Measurements from ENCODE around the gene ANKS4B. TPM values are rescaled to one million over a fixed set of nuclear protein-coding genes. Genes with fewer than 3 reads are reported as not detected.

ANKS4B gene
- total and polyA plus RNA-seq, 2 experiments from 2014 or later = 0.07 TPM; not detected in 1

GRCh38 chr16:21190013-21190412 is 43.5 kb upstream of the ANKS4B start:
- no peaks in the 10 kb centered on the region for H3K4me1 ChIP-seq (ENCODE audit: insufficient read depth)
- no peak overlapping the region for H3K4me3 ChIP-seq
- no peaks in the 10 kb centered on the region for H3K36me3 ChIP-seq (ENCODE audit: insufficient read depth)
- no peak overlapping the region for H3K27ac Mint-ChIP-seq
- ATAC-seq (no peak), DNase-seq (ENCODE audit: low spot score) (no peak)
- no peaks in the 10 kb centered on the region for H3K36me3 Mint-ChIP-seq (ENCODE audit: low read depth)
- no peak for TF ChIP-seq ETS1 (IDR thresholded peaks at IDR 0.05)
- no peak for TF ChIP-seq CREB1 (CRISPR knock-in tag; IDR thresholded peaks at IDR 0.05; ENCODE audit: low read depth)
- no peak for TF ChIP-seq EZH2phosphoT487 (IDR thresholded peaks at IDR 0.05; ENCODE audit: unreplicated experiment)
- no peak for TF ChIP-seq CTCF (conservative IDR thresholded peaks at IDR 0.05; ENCODE audit: low read depth in 2 of 2)
- TF ChIP-seq POLR2AphosphoS5 (IDR thresholded peaks at IDR 0.05; ENCODE audit: low read depth) = no peak
- no peak for TF ChIP-seq STAT1 (IDR thresholded peaks at IDR 0.05; ENCODE audit: unreplicated experiment)
- no peak for TF ChIP-seq ZNF462 (CRISPR knock-in tag; IDR thresholded peaks at IDR 0.05)
- TF ChIP-seq NANOG (IDR thresholded peaks at IDR 0.05; ENCODE audit: borderline replicate concordance) = no peak
- no peak for TF ChIP-seq EZH2 (IDR thresholded peaks at IDR 0.05; ENCODE audit: low read depth, unreplicated experiment)
- no peak for TF ChIP-seq REST (IDR thresholded peaks at IDR 0.05; ENCODE audit: unreplicated experiment)
- TF ChIP-seq JUNB (IDR thresholded peaks at IDR 0.05; ENCODE audit: unreplicated experiment) = no peak
- no peak for TF ChIP-seq ZNF114 (CRISPR knock-in tag; IDR thresholded peaks at IDR 0.05)
- TF ChIP-seq ZNF331 (CRISPR knock-in tag; IDR thresholded peaks at IDR 0.05; ENCODE audit: low read depth) = no peak
- no peaks in the 10 kb centered on the region for H3F3A ChIP-seq (replicated peaks; ENCODE audit: low read depth)
- H3K27ac ChIP-seq (ENCODE audit: low read depth) = no peak overlapping the region
- H3K9me3 Mint-ChIP-seq = no peaks in the 10 kb centered on the region
- peaks cover 2% of the 10 kb centered on the region for H3K27me3 Mint-ChIP-seq (ENCODE audit: insufficient read depth, low read depth, poor library complexity)
- H3K4me1 Mint-ChIP-seq = no peaks in the 10 kb centered on the region
- no peaks in the 10 kb centered on the region for H3K79me2 ChIP-seq (replicated peaks; ENCODE audit: insufficient read depth)
- no peaks in the 10 kb centered on the region for H3K27me3 ChIP-seq (ENCODE audit: insufficient read depth)
- H2AFZ ChIP-seq = no peak overlapping the region
- H4K20me1 ChIP-seq (replicated peaks; ENCODE audit: insufficient read depth) = no peaks in the 10 kb centered on the region
- no peak overlapping the region for H3K4me2 ChIP-seq
- H3K9me2 ChIP-seq (ENCODE audit: insufficient read depth) = no peaks in the 10 kb centered on the region
- no peak overlapping the region for H3K4me3 Mint-ChIP-seq

Measured in GM23338 (cell line).